CD4-positive, alpha-beta T cell treated with Interferon gamma for 1 hour (primary cell): ENCODE data around the gene COL9A2.

ENCODE experiments used
- DNase-seq: peaks from one replicate; pipeline ENCODE4 v3.0.0-alpha.2; 2020

COL9A2 gene

GRCh38 chr1:40256401-40257084 is 60.5 kb downstream of the COL9A2 start:
- no peak for DNase-seq

DNA sequence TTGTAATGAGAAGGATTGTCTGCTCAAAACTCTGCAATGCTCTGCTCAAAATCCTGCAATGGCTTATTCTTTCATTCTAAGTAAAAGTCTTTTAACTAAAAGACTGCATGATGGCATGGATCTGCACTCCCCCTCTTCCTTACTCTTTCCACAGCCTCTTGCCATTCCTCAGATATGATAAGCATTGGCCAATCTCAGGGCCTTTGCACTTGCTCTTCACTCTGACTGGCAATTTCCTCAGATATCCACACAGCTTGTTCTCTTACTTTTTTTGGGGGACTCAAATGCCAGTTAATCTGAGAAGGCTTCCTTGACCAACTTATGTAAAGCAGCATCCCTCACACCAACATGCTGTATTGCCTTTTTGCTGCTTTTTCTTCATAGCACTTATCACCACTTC is 61.9 kb downstream of the COL9A2 start:
- no peak for DNase-seq

DNA sequence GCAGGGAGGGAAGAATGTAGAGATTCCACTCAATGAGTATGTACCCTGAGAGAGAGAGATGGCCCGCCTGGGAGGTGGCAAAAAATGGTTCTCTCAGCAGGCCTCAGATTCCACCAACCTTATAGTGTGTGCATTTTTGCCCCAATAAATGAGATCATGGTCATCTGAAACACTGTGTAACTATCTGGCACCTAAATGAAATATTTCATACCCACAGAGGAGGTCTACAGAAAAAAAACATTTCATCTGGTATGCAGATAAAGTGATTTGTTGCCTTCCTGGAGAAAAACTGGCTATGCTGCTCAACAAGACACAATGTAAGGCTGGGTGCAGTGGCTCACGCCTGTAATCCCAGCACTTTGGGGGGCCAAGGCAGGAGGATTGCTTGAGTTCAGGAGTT is 64.5 kb downstream of the COL9A2 start:
- DNase-seq: no peak

DNA sequence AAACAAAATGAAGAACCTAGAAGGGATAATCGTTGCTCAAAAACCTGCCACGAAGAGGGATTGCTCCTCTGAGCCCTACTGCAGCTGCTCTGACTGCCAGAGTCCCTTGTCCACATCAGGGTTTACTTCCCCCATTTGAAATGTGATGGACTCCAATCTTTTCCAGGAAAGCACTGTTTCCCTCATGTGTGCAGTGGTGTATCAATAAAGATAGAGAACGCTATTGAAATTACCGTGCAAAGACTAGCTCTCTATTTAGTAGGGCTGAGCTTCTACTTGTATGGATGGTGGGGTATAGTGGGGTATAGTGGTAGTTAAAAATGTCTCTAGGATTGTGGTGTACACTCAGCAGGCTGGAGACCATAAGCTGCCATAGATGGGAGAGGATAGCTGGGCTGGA is 65.6 kb downstream of the COL9A2 start:
- no peak for DNase-seq
